OCI-LY7 (cell line): ENCODE data around the gene HARBI1. TPM values are rescaled to one million over a fixed set of nuclear protein-coding genes. Genes with fewer than 3 reads are reported as not detected.

Source experiments
- BruUV-seq: library from RNA; stranded (reverse); fragments of 400-500 nt; replicated peaks from 2 replicates; lab custom pipeline; 2021; lab: Mats Ljungman, UMichigan
- CTCF ChIA-PET: fragments of 300-600 bp; sonication (Branson Sonifier 250); formaldehyde crosslinking; loops from one replicate; lab custom pipeline; 2022; ENCODE audit warnings: antibody characterized with exemption; ENCODE audit not compliant: unreplicated experiment; lab: Charles Lee
- POLR2A ChIA-PET: fragments of 300-600 bp; sonication (Branson Sonifier 250); formaldehyde crosslinking; loops from one replicate; lab custom pipeline; 2022; ENCODE audit warnings: antibody characterized with exemption; lab: Charles Lee
- DNase-seq: peaks from one replicate; pipeline ENCODE4 v3.0.0-alpha.2; 2015; ENCODE audit warnings: low spot score
- H2AFZ ChIP-seq: fragments of 200-600 bp; sonication (generic), shearing (Covaris generic); 2 replicates; pipeline ENCODE4 v1.6.1; 2014; ENCODE audit warnings: mild to moderate bottlenecking, antibody characterized with exemption, low read length, moderate library complexity
- H3K27ac ChIP-seq: fragments of 200-600 bp; sonication (generic); 2 replicates; pipeline ENCODE4 v1.5.1; 2014; ENCODE audit warnings: mixed run types, low read depth, mild to moderate bottlenecking, moderate library complexity, low read length, inconsistent platforms; ENCODE audit not compliant: poor library complexity, severe bottlenecking
- H3K36me3 ChIP-seq: fragments of 200-600 bp; sonication (generic); 2 replicates; pipeline ENCODE4 v1.6.1; 2014; ENCODE audit warnings: mild to moderate bottlenecking, antibody characterized with exemption, low read length, moderate library complexity, mixed read lengths; ENCODE audit not compliant: insufficient read depth
- H3K4me1 ChIP-seq: fragments of 200-600 bp; sonication (generic); 2 replicates; pipeline ENCODE4 v1.5.1; 2014; ENCODE audit warnings: mild to moderate bottlenecking, low read length; ENCODE audit not compliant: insufficient read depth, poor library complexity, severe bottlenecking
- H3K4me2 ChIP-seq: fragments of 200-600 bp; sonication (generic); 2 replicates; pipeline ENCODE4 v1.6.1; 2014; ENCODE audit warnings: mild to moderate bottlenecking, low read length
- H3K4me3 ChIP-seq: fragments of 200-600 bp; sonication (generic); 2 replicates; pipeline ENCODE4 v1.5.1; 2014; ENCODE audit warnings: mild to moderate bottlenecking, low read depth, low read length; ENCODE audit not compliant: poor library complexity, severe bottlenecking
- H3K79me2 ChIP-seq: fragments of 200-600 bp; sonication (generic); 2 replicates; pipeline ENCODE4 v1.6.1; 2016; ENCODE audit warnings: low read depth, mild to moderate bottlenecking, low read length, moderate library complexity, mixed read lengths; ENCODE audit not compliant: insufficient read depth
- H3K9me2 ChIP-seq: fragments of 200-600 bp; sonication (generic); 2 replicates; pipeline ENCODE4 v1.6.1; 2016; ENCODE audit warnings: mild to moderate bottlenecking, low read length, mixed read lengths; ENCODE audit not compliant: insufficient read depth
- H3K9me3 ChIP-seq: fragments of 200-600 bp; sonication (generic); 2 replicates; pipeline ENCODE4 v1.6.1; 2014; ENCODE audit warnings: mild to moderate bottlenecking, mixed run types, low read length, mixed read lengths
- H4K20me1 ChIP-seq: fragments of 200-600 bp; sonication (generic); 2 replicates; pipeline ENCODE4 v1.6.1; 2014; ENCODE audit warnings: mild to moderate bottlenecking, antibody characterized with exemption, low read length, moderate library complexity, mixed read lengths; ENCODE audit not compliant: insufficient read depth
- EZH2phosphoT487 ChIP-seq: fragments of 200-600 bp; sonication (generic); IDR thresholded peaks from 2 replicates; pipeline ENCODE4 v1.6.1; 2018; ENCODE audit warnings: low read depth, borderline replicate concordance, mild to moderate bottlenecking, mixed run types, antibody characterized with exemption, low read length, moderate library complexity, mixed read lengths
- intact Hi-C: fragments of 100-400 bp; cut with micrococcal nuclease; formaldehyde crosslinking; loops from one replicate; pipeline ENCODE4 v1.10.0; 2022; ENCODE audit not compliant: unreplicated experiment
- total RNA-seq, 2 experiments: library from RNA; depleted of rRNA in 1 of 2; stranded (reverse); fragments of >200 nt in 1 of 2; shearing (Covaris generic) in 1 of 2; gene quantifications; 2 replicates each; pipeline ENCODE4 v1.2.3, GENCODE V29; 2014 to 2022
- TF ChIP-seq, protein P1 (sequence below): fragments of 200-600 bp; sonication (generic); conservative IDR thresholded peaks from 2 replicates; pipeline ENCODE4 v1.5.1; 2014; ENCODE audit warnings: mild to moderate bottlenecking, antibody characterized with exemption, low read length, moderate library complexity, mixed read lengths

The HARBI1 gene
- total RNA-seq, 2 experiments from 2014 or later: 4.8 to 8.4 TPM

GRCh38 chr11:46615756-46616155 is 1.3 kb downstream of the HARBI1 start:
- Histone ChIP-seq H3K79me2 (peaks cover 32% of the 10 kb centered on the region), H4K20me1 (no peaks in the 10 kb centered on the region), H3K4me3 (peak overlapping the region; percentile 97), H3K36me3 (peaks cover 8% of the 10 kb centered on the region; the same call in 1 of the 2 replicates), H3K9me2 (no peaks in the 10 kb centered on the region), H3K4me2 (peak overlapping the region; percentile 86), H3K4me1 (peaks cover 28% of the 10 kb centered on the region), H3K27ac (no peak overlapping the region), H2AFZ (no peak overlapping the region), H3K9me3 (no peaks in the 10 kb centered on the region)
- intact Hi-C loops: loop anchor here (2.0 kb wide), 1 partner anchor 21 kb away; the partner anchor contains the start of gene AMBRA1
- ChIA-PET POLR2A (interaction anchor here (2.1 to 2.2 kb wide), 2 partner anchors 10 to 85 kb away, joined by 10 to 12 read pairs; partner anchors contain the start of genes ARHGAP1 and ZNF408), CTCF (interaction anchor here (0.6 to 1.2 kb wide), 2 partner anchors 22 to 125 kb away, joined by 3 read pairs; partner anchors contain the start of gene AMBRA1)
- BruUV-seq: no TSS peak
- no peak for DNase-seq
- TF ChIP-seq, protein P1, sequence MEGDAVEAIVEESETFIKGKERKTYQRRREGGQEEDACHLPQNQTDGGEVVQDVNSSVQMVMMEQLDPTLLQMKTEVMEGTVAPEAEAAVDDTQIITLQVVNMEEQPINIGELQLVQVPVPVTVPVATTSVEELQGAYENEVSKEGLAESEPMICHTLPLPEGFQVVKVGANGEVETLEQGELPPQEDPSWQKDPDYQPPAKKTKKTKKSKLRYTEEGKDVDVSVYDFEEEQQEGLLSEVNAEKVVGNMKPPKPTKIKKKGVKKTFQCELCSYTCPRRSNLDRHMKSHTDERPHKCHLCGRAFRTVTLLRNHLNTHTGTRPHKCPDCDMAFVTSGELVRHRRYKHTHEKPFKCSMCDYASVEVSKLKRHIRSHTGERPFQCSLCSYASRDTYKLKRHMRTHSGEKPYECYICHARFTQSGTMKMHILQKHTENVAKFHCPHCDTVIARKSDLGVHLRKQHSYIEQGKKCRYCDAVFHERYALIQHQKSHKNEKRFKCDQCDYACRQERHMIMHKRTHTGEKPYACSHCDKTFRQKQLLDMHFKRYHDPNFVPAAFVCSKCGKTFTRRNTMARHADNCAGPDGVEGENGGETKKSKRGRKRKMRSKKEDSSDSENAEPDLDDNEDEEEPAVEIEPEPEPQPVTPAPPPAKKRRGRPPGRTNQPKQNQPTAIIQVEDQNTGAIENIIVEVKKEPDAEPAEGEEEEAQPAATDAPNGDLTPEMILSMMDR: no peak
- no peak for TF ChIP-seq EZH2phosphoT487

GRCh38 chr11:46612326-46612725 is 4.7 kb downstream of the HARBI1 start:
- Histone ChIP-seq H3K36me3 (no peaks in the 10 kb centered on the region), H3K4me2 (0 out of 2 replicates have a peak overlapping the region, but pooled peaks have one; percentile 14), H3K9me2 (no peaks in the 10 kb centered on the region), H3K27ac (no peak overlapping the region), H2AFZ (no peak overlapping the region), H3K79me2 (peaks cover 8% of the 10 kb centered on the region; the same call in 1 of the 2 replicates), H3K4me3 (no peak overlapping the region), H4K20me1 (no peaks in the 10 kb centered on the region), H3K4me1 (peaks cover 19% of the 10 kb centered on the region), H3K9me3 (no peaks in the 10 kb centered on the region)
- intact Hi-C loops: no loop called here
- no peak for TF ChIP-seq EZH2phosphoT487
- TF ChIP-seq, protein P1: no peak
- POLR2A ChIA-PET: interaction anchor here (0.7 to 1.8 kb wide), 5 partner anchors 13 to 91 kb away, joined by 3 to 7 read pairs (median 5); no protein-coding TSS in a partner anchor
- no TSS peak for BruUV-seq
- no peak for DNase-seq
- CTCF ChIA-PET: no interaction called here
